ENCODE measurements around the gene CD247. TPM values are rescaled to one million over a fixed set of nuclear protein-coding genes. Genes with fewer than 3 reads are reported as not detected.
A peak's percentile ranks its signal among the peaks of the same experiment; 100 is the strongest.

CD247 gene
- total RNA-seq, 2 donors from 2014 or later: 118 to 158 TPM

DNA sequence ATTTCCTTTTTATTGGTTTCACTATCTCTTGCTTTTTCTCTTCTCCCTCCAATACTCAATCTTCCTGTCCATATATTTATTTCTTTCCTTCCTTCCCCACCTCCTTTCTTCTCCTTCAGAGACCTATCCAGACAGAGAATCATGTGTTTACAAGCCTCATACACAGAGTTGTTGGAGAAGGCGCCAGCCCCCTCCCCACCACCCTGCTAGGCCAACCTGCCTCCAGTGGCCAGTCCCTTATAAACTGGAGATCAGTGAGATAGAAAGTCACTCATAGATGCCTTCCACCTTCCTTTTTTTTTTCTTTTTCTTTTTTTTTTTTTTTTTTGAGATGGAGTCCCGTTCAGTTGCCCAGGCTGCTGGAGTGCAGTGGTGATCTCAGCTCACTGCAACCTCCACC, 53.3 kb downstream of the CD247 start:
- DNase-seq (ENCODE audit: low spot score in 2 of 2) (no peak), ATAC-seq (no peak)
- Mint-ChIP-seq H3K27ac (peak overlapping the region; percentile 6 to 76), H3K36me3 (peaks cover 4 to 7% of the 10 kb centered on the region in 2 donors), H3K9me3 (no peaks in the 10 kb centered on the region)

- peaks cover 4 to 7% of the 10 kb centered on the region in 2 donors for H3K36me3 Mint-ChIP-seq
- ATAC-seq (no peak), DNase-seq (ENCODE audit: low spot score in 2 of 2) (no peak)
- no peaks in the 10 kb centered on the region for H3K9me3 Mint-ChIP-seq
- H3K27ac Mint-ChIP-seq: peak overlapping the region in 1 of 2 donors; percentile 76
These were observed 54.3 kb downstream of the CD247 start for GRCh38 chr1:167463875-167464575.

- DNase-seq (ENCODE audit: low spot score in 2 of 2) (no peak), ATAC-seq (no peak)
- Mint-ChIP-seq H3K36me3 (peaks cover 4 to 7% of the 10 kb centered on the region in 2 donors), H3K27ac (peak overlapping the region; percentile 47 to 53), H3K9me3 (no peaks in the 10 kb centered on the region)
These were observed 55.2 kb downstream of the CD247 start for GRCh38 chr1:167463080-167463479.

DNA sequence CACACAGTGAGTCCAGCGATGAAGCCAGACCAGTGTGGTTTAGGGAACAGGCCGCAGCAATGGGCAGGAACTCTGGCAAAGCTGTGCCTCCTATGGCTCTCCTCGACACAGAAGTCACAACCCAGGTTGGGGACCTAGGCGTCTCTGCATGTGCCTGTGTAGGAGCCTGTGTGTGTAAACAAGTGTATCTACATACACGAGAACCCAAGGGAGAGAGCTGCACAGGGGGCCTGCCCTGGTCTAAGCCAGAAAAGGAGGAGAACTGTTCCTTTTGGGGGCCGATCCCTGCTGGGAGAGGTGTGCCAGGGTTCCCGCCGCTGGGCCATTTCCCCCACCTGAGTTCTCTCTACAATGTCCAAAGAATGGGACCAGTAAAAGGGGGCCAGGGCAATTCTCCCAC, 56.0 kb downstream of the CD247 start:
- H3K9me3 Mint-ChIP-seq: no peaks in the 10 kb centered on the region
- no peak for DNase-seq (ENCODE audit: low spot score in 2 of 2)
- H3K36me3 Mint-ChIP-seq: peaks cover 4 to 7% of the 10 kb centered on the region in 2 donors
- peak in 1 of 2 donors; percentile 14 for ATAC-seq
- peak overlapping the region; percentile 47 to 53 for H3K27ac Mint-ChIP-seq

GRCh38 chr1:167460836-167461235, 57.5 kb downstream of the CD247 start:
- DNase-seq (ENCODE audit: low spot score in 2 of 2) (peak in 1 of 2 donors; percentile 75), ATAC-seq (peak; percentile 19 to 76)

DNA sequence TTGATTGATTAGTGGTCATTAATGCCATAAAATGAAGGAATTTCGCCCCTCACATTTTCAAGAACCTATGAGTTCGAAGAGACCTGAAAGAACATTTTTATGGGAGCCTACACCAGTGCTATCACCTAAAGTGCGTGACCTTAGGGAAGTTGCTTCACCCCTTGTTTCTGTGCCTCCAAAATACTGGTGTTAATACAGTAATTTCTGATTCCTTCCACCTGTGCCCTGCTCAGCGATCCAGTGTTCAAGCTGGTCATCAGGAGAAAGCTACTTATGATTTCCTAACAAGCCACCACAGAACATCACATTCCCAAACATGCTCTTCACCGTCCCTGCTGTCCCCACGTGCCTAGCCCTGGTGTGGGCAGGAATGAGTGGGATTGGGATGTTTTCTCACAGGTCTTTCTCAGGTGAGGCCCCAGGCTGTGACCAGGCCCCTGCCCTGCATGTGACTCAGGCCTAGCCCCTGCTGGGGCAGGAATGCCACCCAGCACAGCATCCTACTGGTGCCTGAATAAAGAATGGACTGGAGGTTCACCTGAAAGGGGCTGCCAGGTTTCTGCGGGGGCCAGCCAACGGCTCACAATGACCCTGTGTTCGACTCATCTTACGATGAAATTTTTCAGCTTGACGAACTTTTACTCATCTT, 60.3 kb downstream of the CD247 start:
- ATAC-seq (no peak), DNase-seq (ENCODE audit: low spot score in 2 of 2) (no peak)
- Mint-ChIP-seq H3K9me3 (no peaks in the 10 kb centered on the region), H3K36me3 (peaks cover 0 to 3% of the 10 kb centered on the region in 2 donors), H3K27ac (no peak overlapping the region)

More at GRCh38 chr1:167460836-167461235, 57.5 kb downstream of the CD247 start:
- Mint-ChIP-seq H3K9me3 (no peaks in the 10 kb centered on the region), H3K36me3 (peaks cover 4 to 7% of the 10 kb centered on the region in 2 donors), H3K27ac (peak overlapping the region; percentile 44 to 63)

GRCh38 chr1:167456926-167457325, 61.4 kb downstream of the CD247 start:
- DNase-seq (ENCODE audit: low spot score in 2 of 2): no peak
- no peak for ATAC-seq
- Mint-ChIP-seq H3K9me3 (no peaks in the 10 kb centered on the region), H3K27ac (peak overlapping the region; percentile 57 to 81), H3K36me3 (no peaks in the 10 kb centered on the region)

DNA sequence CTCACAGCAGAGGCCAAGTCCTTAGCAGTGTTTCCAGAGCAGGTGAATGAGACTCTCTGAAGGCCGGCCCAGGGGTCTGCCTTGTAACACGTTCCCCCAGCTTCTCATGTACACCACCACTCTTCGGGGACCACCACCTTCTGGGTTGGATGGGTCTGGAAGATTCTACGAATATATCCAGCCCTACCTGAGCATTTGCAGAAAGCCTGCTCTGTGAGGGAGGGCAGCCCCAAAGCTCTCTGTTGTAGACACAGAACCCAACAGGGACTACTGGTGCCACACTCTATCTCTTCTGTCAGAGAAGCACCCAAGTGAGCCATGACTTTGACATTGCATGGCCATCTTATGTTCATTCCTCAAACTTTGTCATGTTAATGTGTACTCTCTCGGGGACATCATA, 61.8 kb downstream of the CD247 start:
- peak in 1 of 2 donors; percentile 31 for ATAC-seq
- H3K9me3 Mint-ChIP-seq: no peaks in the 10 kb centered on the region
- no peak for DNase-seq (ENCODE audit: low spot score in 2 of 2)
- H3K27ac Mint-ChIP-seq: peak overlapping the region in 1 of 2 donors; percentile 81
- H3K36me3 Mint-ChIP-seq: peaks cover 0 to 2% of the 10 kb centered on the region in 2 donors

GRCh38 chr1:167455786-167456446, 62.4 kb downstream of the CD247 start:
- H3K36me3 Mint-ChIP-seq: peaks cover 0 to 4% of the 10 kb centered on the region in 2 donors

GRCh38 chr1:167454894-167455785, 63.2 kb downstream of the CD247 start:
- H3K9me3 Mint-ChIP-seq: no peaks in the 10 kb centered on the region
- H3K36me3 Mint-ChIP-seq: peaks cover 0 to 4% of the 10 kb centered on the region in 2 donors
- DNase-seq (ENCODE audit: low spot score in 2 of 2) (peak; percentile 67 to 81), ATAC-seq (peak; percentile 57)
- peak overlapping the region in 1 of 2 donors; percentile 81 for H3K27ac Mint-ChIP-seq

More at GRCh38 chr1:167455786-167456446, 62.4 kb downstream of the CD247 start:
- ATAC-seq: peak; percentile 44 to 56
- DNase-seq (ENCODE audit: low spot score in 2 of 2): peak in 1 of 2 donors; percentile 73
- no peaks in the 10 kb centered on the region for H3K9me3 Mint-ChIP-seq
- peak overlapping the region; percentile 81 to 83 for H3K27ac Mint-ChIP-seq

DNA sequence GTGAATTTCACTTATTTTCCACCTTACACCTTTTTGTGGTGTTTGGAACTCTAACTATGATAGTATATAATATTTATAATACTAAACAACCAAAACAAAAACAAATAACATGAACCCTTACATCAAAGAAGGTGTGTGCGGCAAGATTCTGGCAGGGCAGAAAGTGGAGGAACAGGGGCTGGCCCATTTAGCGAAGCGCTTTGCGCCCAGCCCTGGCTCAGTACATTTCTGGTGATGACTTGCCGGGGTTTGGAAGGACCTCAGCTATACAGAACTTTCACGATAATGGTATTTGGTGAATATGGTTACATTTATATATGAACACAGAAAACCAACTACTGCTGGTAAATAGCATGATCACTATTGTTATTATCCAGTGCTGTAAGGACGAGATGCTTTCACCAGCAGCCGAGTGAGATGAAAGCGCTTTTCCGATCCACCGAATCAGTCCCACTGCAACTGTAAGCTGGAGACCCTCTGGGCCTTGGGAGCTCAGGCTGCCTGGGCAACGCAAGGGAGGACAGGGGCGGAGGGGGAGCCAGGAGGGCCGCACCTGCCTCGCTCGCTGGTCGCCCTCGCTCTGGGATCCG, 63.9 kb downstream of the CD247 start:
- ATAC-seq: peak; percentile 12 to 13
- Mint-ChIP-seq H3K27ac (peak overlapping the region; percentile 59 to 81), H3K9me3 (no peaks in the 10 kb centered on the region), H3K36me3 (peaks cover 0 to 4% of the 10 kb centered on the region in 2 donors)
- DNase-seq (ENCODE audit: low spot score in 2 of 2): no peak

DNA sequence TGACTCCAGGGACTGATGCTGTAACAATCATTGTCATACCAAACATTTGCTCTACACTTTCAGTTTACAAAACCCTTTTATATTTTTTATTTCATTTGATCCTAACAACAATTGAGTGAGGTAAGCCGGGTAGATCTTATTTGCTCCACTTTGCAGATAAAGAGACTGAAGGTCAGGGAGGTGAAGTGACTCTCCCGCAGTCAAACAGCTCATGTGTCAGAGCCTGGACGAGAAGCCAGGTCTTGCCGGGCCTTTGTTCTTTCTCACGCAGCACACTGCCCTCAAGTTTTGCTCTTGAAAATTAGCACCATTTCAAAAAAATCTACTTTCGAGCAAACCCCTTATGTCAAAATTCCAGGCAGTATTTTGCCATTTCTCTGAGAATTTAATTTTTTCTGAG, 65.2 kb downstream of the CD247 start:
- no peaks in the 10 kb centered on the region for H3K9me3 Mint-ChIP-seq
- H3K27ac Mint-ChIP-seq: peak overlapping the region; percentile 32 to 87
- DNase-seq (ENCODE audit: low spot score in 2 of 2) (no peak), ATAC-seq (peak in 1 of 2 donors; percentile 49)
- H3K36me3 Mint-ChIP-seq: peaks cover 0 to 4% of the 10 kb centered on the region in 2 donors

DNA sequence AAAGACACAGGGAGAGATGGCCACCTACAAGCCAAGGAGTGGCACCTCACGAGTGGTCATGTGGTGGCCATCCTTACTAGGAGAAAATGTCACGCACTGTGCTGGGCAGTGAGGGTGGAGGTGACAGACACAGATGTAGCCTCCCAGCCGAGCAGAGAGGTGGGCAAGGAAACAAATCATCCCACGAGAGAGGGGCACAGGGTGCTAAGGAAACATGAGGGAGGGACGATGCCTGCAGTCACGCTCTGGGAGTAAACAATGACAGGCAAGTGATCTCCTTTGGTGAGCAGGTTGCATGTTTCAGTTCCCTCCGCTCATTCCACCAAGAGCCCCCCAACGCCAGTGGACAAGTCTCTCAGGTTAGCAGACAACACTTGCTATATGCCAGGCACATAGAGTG, 65.8 kb downstream of the CD247 start:
- DNase-seq (ENCODE audit: low spot score in 2 of 2) (no peak), ATAC-seq (no peak)
- Mint-ChIP-seq H3K36me3 (peaks cover 0 to 4% of the 10 kb centered on the region in 2 donors), H3K9me3 (no peaks in the 10 kb centered on the region), H3K27ac (peak overlapping the region; percentile 87 to 94)

DNA sequence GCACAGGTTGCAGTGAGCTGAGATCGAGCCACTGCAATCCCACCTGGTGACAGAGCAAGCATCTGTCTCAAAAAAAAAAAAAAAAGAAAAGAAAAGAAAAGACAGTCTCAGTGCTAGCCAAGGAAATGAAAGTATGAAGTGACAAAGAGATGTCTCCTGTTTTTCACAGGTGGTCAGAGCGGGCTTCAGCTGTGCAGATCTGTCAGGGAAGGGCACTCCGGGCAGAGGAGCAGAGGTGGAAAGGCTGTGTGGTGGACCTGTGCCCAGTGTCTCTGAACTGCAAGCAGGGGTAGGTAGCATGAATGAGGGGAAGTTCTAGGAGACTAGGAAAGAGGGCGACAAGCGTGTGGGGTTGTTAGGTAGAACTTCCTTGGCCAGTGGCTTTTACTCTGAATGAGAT, 67.5 kb downstream of the CD247 start:
- H3K36me3 Mint-ChIP-seq: peaks cover 0 to 4% of the 10 kb centered on the region in 2 donors
- ATAC-seq: peak in 1 of 2 donors; percentile 4
- DNase-seq (ENCODE audit: low spot score in 2 of 2): no peak
- peak overlapping the region; percentile 87 to 93 for H3K27ac Mint-ChIP-seq
- H3K9me3 Mint-ChIP-seq: no peaks in the 10 kb centered on the region

GRCh38 chr1:167447521-167448136, 70.7 kb downstream of the CD247 start:
- peaks cover 0 to 4% of the 10 kb centered on the region in 2 donors for H3K36me3 Mint-ChIP-seq
- peak overlapping the region; percentile 96 to 98 for H3K27ac Mint-ChIP-seq

More at GRCh38 chr1:167447521-167448136, 70.7 kb downstream of the CD247 start:
- DNase-seq (ENCODE audit: low spot score in 2 of 2): peak; percentile 67 to 77
- H3K9me3 Mint-ChIP-seq: no peaks in the 10 kb centered on the region
- ATAC-seq: peak; percentile 85 to 89

All from activated naive CD4-positive, alpha-beta T cell treated with anti-CD3 and anti-CD28 coated beads, Interleukin-2, amount 50 U/mL, for 72 hours (primary cell).